SK-N-SH treated with all-trans-retinoic acid at 6 μM for 48 hours (cell line): ENCODE measurements around the gene MOCS1.

Experiments used
- ATAC-seq: fragments of 200-7000 bp; cut with Tn5 transposase; 3 replicates; pipeline ENCODE4 v1.9.1; 2020; ENCODE audit warnings: mild to moderate bottlenecking, moderate library complexity
- ARNTL ChIP-seq: fragments of 450-650 bp; formaldehyde crosslinking; IDR thresholded peaks from 2 replicates; pipeline ENCODE4 v1.5.0; 2020; ENCODE audit warnings: low read depth, mild to moderate bottlenecking, moderate library complexity, borderline replicate concordance
- BACH2 ChIP-seq: fragments of 250-450 bp; sonication (Bioruptor Pico); IDR thresholded peaks from 2 replicates; pipeline ENCODE4 v1.9.0; 2021; ENCODE audit warnings: mild to moderate bottlenecking, borderline replicate concordance
- CREB5 ChIP-seq: fragments of 250-450 bp; sonication (Bioruptor Pico); IDR thresholded peaks from 2 replicates; pipeline ENCODE4 v1.5.1; 2020; ENCODE audit warnings: low read depth, mild to moderate bottlenecking, moderate library complexity
- CSDC2 ChIP-seq: fragments of 250-450 bp; sonication (Bioruptor Pico); IDR thresholded peaks from 2 replicates; pipeline ENCODE4 v1.5.0; 2020; ENCODE audit warnings: mild to moderate bottlenecking, moderate library complexity
- ESRRG ChIP-seq: fragments of 250-450 bp; sonication (Bioruptor Pico); IDR thresholded peaks from 2 replicates; pipeline ENCODE4 v1.6.1; 2021; ENCODE audit warnings: mild to moderate bottlenecking
- GLIS3 ChIP-seq: fragments of 250-450 bp; sonication (Bioruptor Pico); IDR thresholded peaks from 2 replicates; pipeline ENCODE4 v1.5.0; 2020; ENCODE audit warnings: mild to moderate bottlenecking, moderate library complexity
- ISL1 ChIP-seq: fragments of 250-450 bp; sonication (Bioruptor Pico); IDR thresholded peaks from 2 replicates; pipeline ENCODE4 v2.1.2; 2022; ENCODE audit warnings: mild to moderate bottlenecking, moderate library complexity
- POU6F1 ChIP-seq: fragments of 250-450 bp; sonication (Bioruptor Pico); IDR thresholded peaks from 2 replicates; pipeline ENCODE4 v1.8.0; 2021; ENCODE audit warnings: low read depth, mild to moderate bottlenecking, moderate library complexity, borderline replicate concordance
- PPARA ChIP-seq: fragments of 250-450 bp; sonication (Bioruptor Pico); IDR thresholded peaks from 2 replicates; pipeline ENCODE4 v1.5.0; 2020; ENCODE audit warnings: mild to moderate bottlenecking, borderline replicate concordance
- RARB ChIP-seq: fragments of 250-450 bp; sonication (Bioruptor Pico); IDR thresholded peaks from 2 replicates; pipeline ENCODE4 v1.8.0; 2021; ENCODE audit warnings: mild to moderate bottlenecking, moderate library complexity
- SNAI2 ChIP-seq: fragments of 250-450 bp; sonication (Bioruptor Pico); IDR thresholded peaks from 2 replicates; pipeline ENCODE4 v1.5.0; 2020; ENCODE audit warnings: mild to moderate bottlenecking, moderate library complexity
- TCF4 ChIP-seq: fragments of 250-450 bp; sonication (Bioruptor Pico); IDR thresholded peaks from 2 replicates; pipeline ENCODE4 v1.8.0; 2021; ENCODE audit warnings: mild to moderate bottlenecking, moderate library complexity, borderline replicate concordance
- TOX ChIP-seq: fragments of 250-450 bp; sonication (Bioruptor Pico); IDR thresholded peaks from 2 replicates; pipeline ENCODE4 v1.8.0; 2021; ENCODE audit warnings: mild to moderate bottlenecking, moderate library complexity, borderline replicate concordance
- ZC3H10 ChIP-seq: fragments of 250-450 bp; sonication (Bioruptor Pico); IDR thresholded peaks from 2 replicates; pipeline ENCODE4 v1.5.1; 2021; ENCODE audit warnings: mild to moderate bottlenecking, moderate library complexity
- ZFP3 ChIP-seq: fragments of 250-450 bp; sonication (Bioruptor Pico); IDR thresholded peaks from 2 replicates; pipeline ENCODE4 v1.5.0; 2020; ENCODE audit warnings: mild to moderate bottlenecking, moderate library complexity
- ZFP30 ChIP-seq: fragments of 450-650 bp; formaldehyde crosslinking; IDR thresholded peaks from 2 replicates; pipeline ENCODE4 v1.5.0; 2022; ENCODE audit warnings: mild to moderate bottlenecking, moderate library complexity
- ZNF70 ChIP-seq: fragments of 450-650 bp; formaldehyde crosslinking; IDR thresholded peaks from 2 replicates; pipeline ENCODE4 v1.5.0; 2020; ENCODE audit warnings: mild to moderate bottlenecking, moderate library complexity
- ZNF8 ChIP-seq: fragments of 450-650 bp; formaldehyde crosslinking; IDR thresholded peaks from 2 replicates; pipeline ENCODE4 v1.5.0; 2020; ENCODE audit warnings: mild to moderate bottlenecking, moderate library complexity
- TF ChIP-seq, protein P1 (sequence below): fragments of 250-450 bp; sonication (Bioruptor Pico); IDR thresholded peaks from 2 replicates; pipeline ENCODE4 v1.8.0; 2020; ENCODE audit warnings: mild to moderate bottlenecking, moderate library complexity, borderline replicate concordance
- TF ChIP-seq, protein P2 (sequence below): fragments of 250-450 bp; sonication (Bioruptor Pico); IDR thresholded peaks from 2 replicates; pipeline ENCODE4 v1.5.0; 2020; ENCODE audit warnings: mild to moderate bottlenecking, moderate library complexity
- TF ChIP-seq, protein P3 (sequence below): fragments of 250-450 bp; sonication (Bioruptor Pico); IDR thresholded peaks from 2 replicates; pipeline ENCODE4 v1.5.1; 2021; ENCODE audit warnings: mild to moderate bottlenecking, moderate library complexity

Gene MOCS1

GRCh38 chr6:39876826-39877225 lies 57.4 kb downstream of the MOCS1 start (continued):
- TF ChIP-seq, protein P1, sequence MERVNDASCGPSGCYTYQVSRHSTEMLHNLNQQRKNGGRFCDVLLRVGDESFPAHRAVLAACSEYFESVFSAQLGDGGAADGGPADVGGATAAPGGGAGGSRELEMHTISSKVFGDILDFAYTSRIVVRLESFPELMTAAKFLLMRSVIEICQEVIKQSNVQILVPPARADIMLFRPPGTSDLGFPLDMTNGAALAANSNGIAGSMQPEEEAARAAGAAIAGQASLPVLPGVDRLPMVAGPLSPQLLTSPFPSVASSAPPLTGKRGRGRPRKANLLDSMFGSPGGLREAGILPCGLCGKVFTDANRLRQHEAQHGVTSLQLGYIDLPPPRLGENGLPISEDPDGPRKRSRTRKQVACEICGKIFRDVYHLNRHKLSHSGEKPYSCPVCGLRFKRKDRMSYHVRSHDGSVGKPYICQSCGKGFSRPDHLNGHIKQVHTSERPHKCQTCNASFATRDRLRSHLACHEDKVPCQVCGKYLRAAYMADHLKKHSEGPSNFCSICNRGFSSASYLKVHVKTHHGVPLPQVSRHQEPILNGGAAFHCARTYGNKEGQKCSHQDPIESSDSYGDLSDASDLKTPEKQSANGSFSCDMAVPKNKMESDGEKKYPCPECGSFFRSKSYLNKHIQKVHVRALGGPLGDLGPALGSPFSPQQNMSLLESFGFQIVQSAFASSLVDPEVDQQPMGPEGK: no peak
- TF ChIP-seq CSDC2 (CRISPR knock-in tag): no peak
- no peak for TF ChIP-seq ZNF70
- no peak for TF ChIP-seq ARNTL (CRISPR knock-in tag)
- no peak for TF ChIP-seq ISL1 (CRISPR knock-in tag)
- TF ChIP-seq ZC3H10: no peak

DNA sequence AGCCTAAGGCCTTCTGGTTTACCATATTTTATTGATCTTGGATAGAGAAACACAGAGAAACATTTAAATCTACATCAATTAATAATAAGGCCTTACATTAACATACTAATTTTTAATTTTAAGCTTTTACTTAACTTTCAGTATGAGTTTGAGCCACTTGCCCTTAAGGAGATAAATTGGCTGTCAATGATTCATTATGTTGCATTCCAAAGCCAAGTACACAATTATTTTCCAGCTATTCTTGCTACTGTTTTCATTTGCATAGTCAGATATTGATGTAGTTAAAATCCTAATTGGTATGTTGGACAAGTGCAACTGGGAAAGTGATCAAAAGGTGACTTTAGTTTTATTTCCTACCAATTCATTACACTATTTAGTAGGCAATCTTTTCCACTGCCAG lies 58.2 kb downstream of the MOCS1 start:
- no peak for ATAC-seq
- TF ChIP-seq, protein P2, sequence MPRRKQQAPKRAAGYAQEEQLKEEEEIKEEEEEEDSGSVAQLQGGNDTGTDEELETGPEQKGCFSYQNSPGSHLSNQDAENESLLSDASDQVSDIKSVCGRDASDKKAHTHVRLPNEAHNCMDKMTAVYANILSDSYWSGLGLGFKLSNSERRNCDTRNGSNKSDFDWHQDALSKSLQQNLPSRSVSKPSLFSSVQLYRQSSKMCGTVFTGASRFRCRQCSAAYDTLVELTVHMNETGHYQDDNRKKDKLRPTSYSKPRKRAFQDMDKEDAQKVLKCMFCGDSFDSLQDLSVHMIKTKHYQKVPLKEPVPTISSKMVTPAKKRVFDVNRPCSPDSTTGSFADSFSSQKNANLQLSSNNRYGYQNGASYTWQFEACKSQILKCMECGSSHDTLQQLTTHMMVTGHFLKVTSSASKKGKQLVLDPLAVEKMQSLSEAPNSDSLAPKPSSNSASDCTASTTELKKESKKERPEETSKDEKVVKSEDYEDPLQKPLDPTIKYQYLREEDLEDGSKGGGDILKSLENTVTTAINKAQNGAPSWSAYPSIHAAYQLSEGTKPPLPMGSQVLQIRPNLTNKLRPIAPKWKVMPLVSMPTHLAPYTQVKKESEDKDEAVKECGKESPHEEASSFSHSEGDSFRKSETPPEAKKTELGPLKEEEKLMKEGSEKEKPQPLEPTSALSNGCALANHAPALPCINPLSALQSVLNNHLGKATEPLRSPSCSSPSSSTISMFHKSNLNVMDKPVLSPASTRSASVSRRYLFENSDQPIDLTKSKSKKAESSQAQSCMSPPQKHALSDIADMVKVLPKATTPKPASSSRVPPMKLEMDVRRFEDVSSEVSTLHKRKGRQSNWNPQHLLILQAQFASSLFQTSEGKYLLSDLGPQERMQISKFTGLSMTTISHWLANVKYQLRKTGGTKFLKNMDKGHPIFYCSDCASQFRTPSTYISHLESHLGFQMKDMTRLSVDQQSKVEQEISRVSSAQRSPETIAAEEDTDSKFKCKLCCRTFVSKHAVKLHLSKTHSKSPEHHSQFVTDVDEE (CRISPR knock-in tag): no peak
- no peak for TF ChIP-seq ZFP30 (CRISPR knock-in tag)
- no peak for TF ChIP-seq ESRRG
- TF ChIP-seq TOX (CRISPR knock-in tag): no peak
- no peak for TF ChIP-seq ARNTL (CRISPR knock-in tag)
- no peak for TF ChIP-seq TCF4 (CRISPR knock-in tag)
- TF ChIP-seq CREB5 (CRISPR knock-in tag): no peak
- no peak for TF ChIP-seq GLIS3 (CRISPR knock-in tag)
- TF ChIP-seq BACH2: no peak
- no peak for TF ChIP-seq SNAI2 (CRISPR knock-in tag)
- TF ChIP-seq, protein P1: no peak
- TF ChIP-seq ZFP3 (CRISPR knock-in tag): no peak
- no peak for TF ChIP-seq ZNF8 (CRISPR knock-in tag)
- no peak for TF ChIP-seq POU6F1 (CRISPR knock-in tag)
- no peak for TF ChIP-seq RARB (CRISPR knock-in tag)
- TF ChIP-seq, protein P3, sequence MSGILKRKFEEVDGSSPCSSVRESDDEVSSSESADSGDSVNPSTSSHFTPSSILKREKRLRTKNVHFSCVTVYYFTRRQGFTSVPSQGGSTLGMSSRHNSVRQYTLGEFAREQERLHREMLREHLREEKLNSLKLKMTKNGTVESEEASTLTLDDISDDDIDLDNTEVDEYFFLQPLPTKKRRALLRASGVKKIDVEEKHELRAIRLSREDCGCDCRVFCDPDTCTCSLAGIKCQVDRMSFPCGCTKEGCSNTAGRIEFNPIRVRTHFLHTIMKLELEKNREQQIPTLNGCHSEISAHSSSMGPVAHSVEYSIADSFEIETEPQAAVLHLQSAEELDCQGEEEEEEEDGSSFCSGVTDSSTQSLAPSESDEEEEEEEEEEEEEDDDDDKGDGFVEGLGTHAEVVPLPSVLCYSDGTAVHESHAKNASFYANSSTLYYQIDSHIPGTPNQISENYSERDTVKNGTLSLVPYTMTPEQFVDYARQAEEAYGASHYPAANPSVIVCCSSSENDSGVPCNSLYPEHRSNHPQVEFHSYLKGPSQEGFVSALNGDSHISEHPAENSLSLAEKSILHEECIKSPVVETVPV: no peak
- no peak for TF ChIP-seq ZC3H10
- no peak for TF ChIP-seq CSDC2 (CRISPR knock-in tag)
- TF ChIP-seq ISL1 (CRISPR knock-in tag): no peak
- TF ChIP-seq PPARA: no peak

DNA sequence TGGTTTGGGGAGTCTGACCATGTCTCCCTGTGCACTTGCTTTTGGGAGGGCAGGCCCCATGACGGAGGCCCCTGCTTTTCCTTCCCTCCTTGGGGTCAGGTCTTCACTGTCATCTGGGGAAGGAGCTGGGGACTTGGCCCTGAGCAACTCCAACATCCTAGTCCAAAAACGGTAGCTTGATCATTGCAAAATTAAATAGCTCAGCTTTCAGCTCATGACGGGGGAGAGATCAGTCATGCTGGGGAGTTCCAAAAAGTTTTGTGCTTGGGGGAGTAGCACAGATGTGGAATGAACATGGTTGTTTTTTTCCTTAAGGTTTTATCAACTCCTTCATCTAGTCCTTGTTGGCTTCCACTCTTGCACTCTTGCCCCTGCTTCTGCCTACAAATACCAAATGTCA lies 60.8 kb downstream of the MOCS1 start:
- TF ChIP-seq POU6F1 (CRISPR knock-in tag): no peak
- TF ChIP-seq, protein P1: no peak
- ATAC-seq: no peak
